ENCODE data around the gene DDX24. TPM values are rescaled to one million over a fixed set of nuclear protein-coding genes. Genes with fewer than 3 reads are reported as not detected.

The DDX24 gene
- total RNA-seq, 4 donors from 2014 or later: 66.2 to 210 (median 72.5) TPM

DNA sequence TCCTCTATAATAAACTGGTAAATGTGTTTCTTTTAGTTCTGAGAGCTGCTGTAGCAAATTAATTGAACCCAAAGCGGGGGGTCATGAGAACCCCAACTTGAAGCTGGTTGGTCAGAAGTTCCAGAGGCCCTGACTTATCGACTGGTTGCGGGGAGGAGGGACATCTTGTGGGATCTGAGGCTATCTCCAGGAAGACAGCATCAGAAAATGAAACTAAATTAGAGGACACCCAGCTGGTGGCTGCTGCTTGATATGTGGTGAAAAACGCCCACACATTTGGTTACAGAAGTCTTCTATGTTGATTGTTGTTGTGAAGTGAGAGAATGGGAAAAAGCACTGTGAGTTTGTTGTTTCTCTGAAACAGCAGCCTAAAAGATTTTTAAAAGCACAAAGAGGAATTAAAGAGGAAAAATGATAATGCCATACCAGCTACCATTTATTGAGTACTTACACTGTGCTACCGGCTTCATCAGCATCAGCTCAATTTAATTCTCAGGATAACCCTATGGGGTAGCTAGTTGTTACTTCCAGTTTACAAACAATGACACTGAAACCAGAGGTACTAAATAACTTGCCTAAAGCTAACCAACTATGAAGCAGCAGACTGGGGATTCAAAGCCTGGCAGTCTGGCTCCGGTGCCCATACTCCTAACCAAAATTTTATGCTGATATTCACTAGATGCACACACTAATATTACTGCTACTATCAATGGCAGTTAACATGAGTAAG, 24.3 kb downstream of the DDX24 start:
- Histone ChIP-seq H3K36me3 (peaks cover 0 to 97% (median 4%) of the 10 kb centered on the region in 3 donors), H3K4me1 (peaks cover 0 to 9% (median 0%) of the 10 kb centered on the region in 4 donors), H3K4me3 (no peak overlapping the region), H3K9me3 (no peaks in the 10 kb centered on the region), H3K27me3 (no peaks in the 10 kb centered on the region), H3K27ac (peak overlapping the region in 1 of 4 donors; percentile 31)
- no peak for DNase-seq
- TF ChIP-seq POLR2A (IDR thresholded peaks at IDR 0.05): no peak
- no peak for TF ChIP-seq CTCF (IDR thresholded peaks at IDR 0.05)

DNA sequence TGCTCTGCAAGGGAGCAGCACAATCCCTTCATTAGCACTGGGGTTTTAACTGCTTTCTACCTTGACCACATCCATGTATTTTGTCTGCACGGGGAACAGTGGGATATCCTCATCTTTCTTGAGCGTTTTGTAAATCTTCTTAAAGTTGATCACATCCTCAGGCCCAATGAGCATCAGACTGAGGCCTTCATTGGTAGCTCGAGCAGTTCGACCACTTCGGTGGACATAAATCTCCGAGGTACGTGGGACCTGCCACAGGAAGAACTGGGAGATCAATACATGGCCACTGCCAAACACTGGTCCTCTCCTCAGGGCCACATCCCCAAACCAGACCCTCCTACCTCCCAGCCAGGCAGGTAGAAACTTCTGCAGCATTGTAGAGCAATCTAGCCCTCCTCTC, 26.1 kb downstream of the DDX24 start:
- Histone ChIP-seq H3K4me3 (no peak overlapping the region), H3K9me3 (no peaks in the 10 kb centered on the region), H3K4me1 (peaks cover 0 to 9% (median 0%) of the 10 kb centered on the region in 4 donors), H3K36me3 (peaks cover 0 to 97% (median 4%) of the 10 kb centered on the region in 3 donors), H3K27me3 (no peaks in the 10 kb centered on the region), H3K27ac (no peak overlapping the region)
- DNase-seq: no peak
- no peak for TF ChIP-seq CTCF (IDR thresholded peaks at IDR 0.05)
- no peak for TF ChIP-seq POLR2A (IDR thresholded peaks at IDR 0.05)

DNA sequence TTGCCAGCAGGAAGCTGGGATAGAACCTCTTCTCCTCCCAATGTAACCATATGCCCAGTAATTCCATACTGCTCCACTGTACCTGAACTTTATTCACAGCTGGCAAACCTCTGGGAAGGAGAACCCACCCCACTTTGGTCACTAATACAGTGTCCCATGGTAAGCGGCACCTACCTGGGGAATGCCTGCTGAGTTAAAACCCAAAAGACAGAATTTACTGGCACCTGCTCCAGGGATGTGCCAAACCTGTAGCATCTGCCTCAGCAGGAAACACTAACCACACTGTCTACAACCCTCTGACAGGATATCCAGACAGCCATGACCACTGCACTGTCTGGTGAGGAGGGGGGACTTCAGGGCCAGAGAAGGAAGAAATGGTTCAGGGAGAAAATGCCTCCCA, 26.6 kb downstream of the DDX24 start:
- DNase-seq: no peak
- Histone ChIP-seq H3K9me3 (no peaks in the 10 kb centered on the region), H3K4me1 (peaks cover 0 to 9% (median 0%) of the 10 kb centered on the region in 4 donors), H3K27me3 (no peaks in the 10 kb centered on the region), H3K36me3 (peaks cover 0 to 97% (median 4%) of the 10 kb centered on the region in 3 donors), H3K27ac (no peak overlapping the region), H3K4me3 (no peak overlapping the region)
- TF ChIP-seq CTCF (IDR thresholded peaks at IDR 0.05) (no peak), POLR2A (IDR thresholded peaks at IDR 0.05) (no peak)

- Histone ChIP-seq H3K27me3 (no peaks in the 10 kb centered on the region), H3K9me3 (no peaks in the 10 kb centered on the region), H3K27ac (no peak overlapping the region), H3K4me3 (no peak overlapping the region), H3K36me3 (peaks cover 0 to 99% (median 4%) of the 10 kb centered on the region in 3 donors), H3K4me1 (peaks cover 0 to 9% (median 0%) of the 10 kb centered on the region in 4 donors)
- DNase-seq: no peak
- TF ChIP-seq CTCF (IDR thresholded peaks at IDR 0.05): no peak
- no peak for TF ChIP-seq POLR2A (IDR thresholded peaks at IDR 0.05)
These were observed 28.3 kb downstream of the DDX24 start for GRCh38 chr14:94052662-94053061.

- peaks cover 0 to 99% (median 4%) of the 10 kb centered on the region in 3 donors for H3K36me3 ChIP-seq
These were observed 28.8 kb downstream of the DDX24 start for GRCh38 chr14:94052199-94052598.

More at GRCh38 chr14:94052199-94052598, 28.8 kb downstream of the DDX24 start:
- no peak for TF ChIP-seq CTCF (IDR thresholded peaks at IDR 0.05)
- no peak for TF ChIP-seq POLR2A (IDR thresholded peaks at IDR 0.05)
- no peak for DNase-seq
- no peak overlapping the region for H3K27ac ChIP-seq
- no peak overlapping the region for H3K4me3 ChIP-seq
- H3K9me3 ChIP-seq: no peaks in the 10 kb centered on the region
- H3K27me3 ChIP-seq: no peaks in the 10 kb centered on the region
- peaks cover 0 to 5% (median 0%) of the 10 kb centered on the region in 4 donors for H3K4me1 ChIP-seq
